HG03175 (cell line): ENCODE results near the gene GSE1.

ENCODE experiments used
- ATAC-seq: cut with Tn5 transposase; IDR thresholded peaks from one replicate; pipeline ENCODE4 v1.9.1; 2021; ENCODE audit warnings: mild to moderate bottlenecking, moderate library complexity; ENCODE audit not compliant: unreplicated experiment

The GSE1 gene

GRCh38 chr16:85718153-85718477 is 105.0 kb downstream of the GSE1 start:
- ATAC-seq = no peak

GRCh38 chr16:85718682-85719081 is 105.6 kb downstream of the GSE1 start:
- ATAC-seq = no peak

GRCh38 chr16:85719605-85720301 is 106.6 kb downstream of the GSE1 start:
- no peak for ATAC-seq

- no peak for ATAC-seq
These were observed 107.1 kb downstream of the GSE1 start for GRCh38 chr16:85720302-85720637.

GRCh38 chr16:85722128-85722893 is 109.2 kb downstream of the GSE1 start:
- no peak for ATAC-seq

GRCh38 chr16:85724126-85724879 is 111.2 kb downstream of the GSE1 start:
- ATAC-seq = no peak

GRCh38 chr16:85724936-85725335 is 111.8 kb downstream of the GSE1 start:
- ATAC-seq = no peak
